Measurements from ENCODE around the gene KAZN.

- TF ChIP-seq POLR2A (IDR thresholded peaks at IDR 0.05; ENCODE audit: low read length) (no peak), SMC3 (IDR thresholded peaks at IDR 0.05) (no peak), CBX8 (IDR thresholded peaks at IDR 0.05) (no peak), BCL3 (IDR thresholded peaks at IDR 0.05) (no peak), KDM5A (IDR thresholded peaks at IDR 0.05) (no peak), CEBPB (IDR thresholded peaks at IDR 0.05) (no peak), HDAC2 (IDR thresholded peaks at IDR 0.05) (no peak), SREBF2 (IDR thresholded peaks at IDR 0.05) (no peak), CTCF (IDR thresholded peaks at IDR 0.05) (no peak), BHLHE40 (IDR thresholded peaks at IDR 0.05; ENCODE audit: low read depth, low read length) (no peak), KDM1A (IDR thresholded peaks at IDR 0.05; ENCODE audit: low read depth) (no peak)
Measured at GRCh38 chr1:14555091-14555490, 43.4 kb upstream of the KAZN start.

Measured in A549 (cell line).